DND-41 (cell line): Measurements from ENCODE around the gene NCAM2.

Experiments used
- CTCF ChIP-seq: IDR thresholded peaks from 2 replicates; pipeline ENCODE4 v1.5.1; 2012; ENCODE audit warnings: borderline replicate concordance, low read length, moderate library complexity, mild to moderate bottlenecking; ENCODE audit not compliant: poor library complexity, severe bottlenecking; ENCODE audit errors: extremely low read depth
- EZH2 ChIP-seq: IDR thresholded peaks from 3 replicates; pipeline ENCODE4 v1.6.1; 2012; ENCODE audit warnings: borderline replicate concordance, low read depth, mild to moderate bottlenecking, moderate library complexity, low read length, inconsistent platforms; ENCODE audit not compliant: severe bottlenecking

- TF ChIP-seq CTCF (no peak), EZH2 (no peak)
Observed at GRCh38 chr21:21156957-21157356, 158.7 kb downstream of the NCAM2 start.
